PC-3 (cell line): ENCODE measurements around the gene NFATC1. TPM values are rescaled to one million over a fixed set of nuclear protein-coding genes. Genes with fewer than 3 reads are reported as not detected.

Source experiments
- ATAC-seq: fragments of 200-7000 bp; cut with Tn5 transposase; 2 replicates; pipeline ENCODE4 v1.9.1; 2020; ENCODE audit warnings: mild to moderate bottlenecking, moderate library complexity
- BruUV-seq: library from RNA; stranded (reverse); fragments of 400-500 nt; replicated peaks from 2 replicates; lab custom pipeline; 2021; lab: Mats Ljungman, UMichigan
- CTCF ChIA-PET: fragments of 300-600 bp; sonication (Branson Sonifier 250); formaldehyde crosslinking; loops from one replicate; lab custom pipeline; 2022; ENCODE audit warnings: antibody characterized with exemption; lab: Charles Lee
- POLR2A ChIA-PET: fragments of 300-600 bp; sonication (Branson Sonifier 250); formaldehyde crosslinking; loops from one replicate; lab custom pipeline; 2022; ENCODE audit warnings: antibody characterized with exemption; ENCODE audit not compliant: unreplicated experiment; lab: Charles Lee
- DNase-seq: peaks from one replicate; pipeline ENCODE4 v3.0.0-alpha.2; 2015
- H2AFZ ChIP-seq: fragments of 300-600 bp; sonication (generic); 2 replicates; pipeline ENCODE4 v1.6.0; 2016; ENCODE audit warnings: antibody characterized with exemption, low read length
- H3F3A ChIP-seq: fragments of 300-600 bp; sonication (generic); one replicate; pipeline ENCODE4 v1.6.0; 2017; ENCODE audit warnings: antibody characterized with exemption, low read length, control low read depth, mild to moderate bottlenecking; ENCODE audit not compliant: unreplicated experiment
- H3K27ac ChIP-seq: fragments of 300-600 bp; sonication (generic); 2 replicates; pipeline ENCODE4 v1.5.1; 2016; ENCODE audit warnings: mild to moderate bottlenecking, low read length
- H3K27me3 ChIP-seq: fragments of 300-600 bp; sonication (generic); 2 replicates; pipeline ENCODE4 v1.6.1; 2016; ENCODE audit warnings: low read length, mixed read lengths
- H3K36me3 ChIP-seq: fragments of 300-600 bp; sonication (generic); 2 replicates; pipeline ENCODE4 v1.6.1; 2016; ENCODE audit warnings: low read depth, mixed run types, low read length, mixed read lengths
- H3K4me1 ChIP-seq: fragments of 300-600 bp; sonication (generic); 2 replicates; pipeline ENCODE4 v1.5.1; 2016; ENCODE audit warnings: low read length; ENCODE audit not compliant: insufficient read depth
- H3K4me2 ChIP-seq: fragments of 300-600 bp; sonication (generic); 2 replicates; pipeline ENCODE4 v1.6.0; 2016; ENCODE audit warnings: low read length
- H3K4me3 ChIP-seq: fragments of 300-600 bp; sonication (generic); 2 replicates; pipeline ENCODE4 v1.5.1; 2016; ENCODE audit warnings: mild to moderate bottlenecking, low read length, mixed read lengths
- H3K79me2 ChIP-seq: fragments of 300-600 bp; sonication (generic); 2 replicates; pipeline ENCODE4 v1.6.1; 2017; ENCODE audit warnings: low read length, mixed read lengths
- H3K9ac ChIP-seq: fragments of 300-600 bp; sonication (generic); 2 replicates; pipeline ENCODE4 v1.6.0; 2016; ENCODE audit warnings: mild to moderate bottlenecking, low read length
- H3K9me2 ChIP-seq: fragments of 300-600 bp; sonication (generic); replicated peaks from 2 replicates; pipeline ENCODE4 v1.6.1; 2016; ENCODE audit warnings: mixed run types, low read length, mixed read lengths
- H3K9me3 ChIP-seq: fragments of 300-600 bp; sonication (generic); 2 replicates; pipeline ENCODE4 v1.6.1; 2016; ENCODE audit warnings: low read length, mixed read lengths
- H4K20me1 ChIP-seq: fragments of 300-600 bp; sonication (generic); 2 replicates; pipeline ENCODE4 v1.6.1; 2016; ENCODE audit warnings: low read length, mixed read lengths
- EZH2 ChIP-seq: fragments of 300-600 bp; sonication (generic); IDR thresholded peaks from one replicate; pipeline ENCODE4 v1.6.1; 2017; ENCODE audit warnings: antibody characterized with exemption, mild to moderate bottlenecking, low read length; ENCODE audit not compliant: unreplicated experiment
- EZH2phosphoT487 ChIP-seq: fragments of 300-600 bp; sonication (generic); IDR thresholded peaks from 2 replicates; pipeline ENCODE4 v1.6.1; 2018; ENCODE audit warnings: mild to moderate bottlenecking, antibody characterized with exemption, low read length, borderline replicate concordance
- intact Hi-C: fragments of 100-400 bp; cut with micrococcal nuclease; formaldehyde crosslinking; loops from 2 replicates; pipeline ENCODE4 v1.9.0; 2023
- total RNA-seq: library from RNA; depleted of rRNA; stranded (reverse); fragments of >200 nt; gene quantifications from 2 replicates; pipeline ENCODE4 v1.2.3, GENCODE V29; 2014
- TF ChIP-seq, protein P1 (sequence below): fragments of 300-600 bp; sonication (generic); conservative IDR thresholded peaks from 2 replicates; pipeline ENCODE4 v1.5.1; 2017; ENCODE audit warnings: antibody characterized with exemption, low read depth, mild to moderate bottlenecking, low read length

Gene NFATC1
- total RNA-seq, 1 experiment from 2014 or later = 5.9 TPM

DNA sequence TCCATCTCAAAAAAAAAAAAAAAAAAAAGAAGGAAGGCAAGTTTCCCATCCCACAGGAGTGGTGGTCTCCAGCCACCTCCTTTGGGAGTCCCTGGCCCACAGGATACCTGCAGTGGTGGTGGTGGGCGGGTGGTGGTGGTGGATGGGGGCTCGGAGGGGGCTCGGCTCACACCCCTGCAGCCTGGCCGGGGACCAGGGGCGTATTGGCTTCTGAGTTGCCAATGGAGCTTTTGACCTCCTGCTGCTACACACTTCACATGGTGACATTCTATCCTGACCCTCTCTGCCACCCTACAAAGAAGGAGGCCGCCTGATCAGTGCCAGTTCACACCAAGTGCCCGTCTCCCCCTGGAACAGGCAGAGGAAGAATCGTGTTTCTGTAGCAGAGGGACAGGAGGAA is 119.6 kb downstream of the NFATC1 start:
- CTCF ChIA-PET = no interaction called here
- BruUV-seq = no TSS peak

DNA sequence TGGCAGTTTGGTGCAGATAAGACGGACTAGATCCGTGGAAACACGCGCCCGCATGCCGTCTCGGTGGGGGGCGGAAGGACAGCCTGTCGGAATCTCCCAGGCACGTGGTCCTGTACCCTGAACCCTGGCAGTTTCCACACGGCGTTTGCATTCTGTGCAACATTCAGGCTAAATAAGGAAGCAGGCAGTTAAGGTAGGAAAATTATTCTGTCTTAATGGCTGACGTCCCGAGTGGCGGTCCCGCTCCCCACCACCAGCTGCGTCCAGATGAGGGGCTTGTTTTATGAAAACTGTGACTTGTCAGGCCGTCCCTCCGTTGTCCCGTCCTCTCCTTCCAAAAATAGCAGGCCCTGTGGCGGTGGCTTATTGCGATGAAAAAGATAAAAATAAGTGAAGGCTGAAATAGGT is 120.2 kb downstream of the NFATC1 start:
- no peak overlapping the region for H3K27ac ChIP-seq
- no peaks in the 10 kb centered on the region for H3K9me3 ChIP-seq
- no peaks in the 10 kb centered on the region for H3K27me3 ChIP-seq
- H3K4me2 ChIP-seq = no peak overlapping the region
- ChIA-PET POLR2A (no interaction called here), CTCF (no interaction called here)
- no peaks in the 10 kb centered on the region for H4K20me1 ChIP-seq
- H3K9me2 ChIP-seq = no peaks in the 10 kb centered on the region
- ATAC-seq (no peak), DNase-seq (no peak)
- H3K36me3 ChIP-seq = no peaks in the 10 kb centered on the region
- TF ChIP-seq EZH2 = no peak
- H3K4me1 ChIP-seq = no peaks in the 10 kb centered on the region
- no peaks in the 10 kb centered on the region for H3K79me2 ChIP-seq
- H3K9ac ChIP-seq = no peak overlapping the region
- no peak overlapping the region for H2AFZ ChIP-seq
- no TSS peak for BruUV-seq
- H3K4me3 ChIP-seq = no peak overlapping the region
- no peaks in the 10 kb centered on the region for H3F3A ChIP-seq
- intact Hi-C loops = no loop called here

More for the DNA sequence above, 119.6 kb downstream of the NFATC1 start:
- H3K27ac ChIP-seq = no peak overlapping the region
- DNase-seq (no peak), ATAC-seq (no peak)
- H3K4me3 ChIP-seq = no peak overlapping the region
- H3K27me3 ChIP-seq = no peaks in the 10 kb centered on the region
- no peak overlapping the region for H3K4me2 ChIP-seq
- no peaks in the 10 kb centered on the region for H3K9me2 ChIP-seq
- H3K4me1 ChIP-seq = no peaks in the 10 kb centered on the region
- H3K9me3 ChIP-seq = no peaks in the 10 kb centered on the region
- H2AFZ ChIP-seq = no peak overlapping the region
- intact Hi-C loops = no loop called here
- H3K36me3 ChIP-seq = no peaks in the 10 kb centered on the region
- POLR2A ChIA-PET = no interaction called here
- TF ChIP-seq EZH2phosphoT487 = no peak
- TF ChIP-seq, protein P1, sequence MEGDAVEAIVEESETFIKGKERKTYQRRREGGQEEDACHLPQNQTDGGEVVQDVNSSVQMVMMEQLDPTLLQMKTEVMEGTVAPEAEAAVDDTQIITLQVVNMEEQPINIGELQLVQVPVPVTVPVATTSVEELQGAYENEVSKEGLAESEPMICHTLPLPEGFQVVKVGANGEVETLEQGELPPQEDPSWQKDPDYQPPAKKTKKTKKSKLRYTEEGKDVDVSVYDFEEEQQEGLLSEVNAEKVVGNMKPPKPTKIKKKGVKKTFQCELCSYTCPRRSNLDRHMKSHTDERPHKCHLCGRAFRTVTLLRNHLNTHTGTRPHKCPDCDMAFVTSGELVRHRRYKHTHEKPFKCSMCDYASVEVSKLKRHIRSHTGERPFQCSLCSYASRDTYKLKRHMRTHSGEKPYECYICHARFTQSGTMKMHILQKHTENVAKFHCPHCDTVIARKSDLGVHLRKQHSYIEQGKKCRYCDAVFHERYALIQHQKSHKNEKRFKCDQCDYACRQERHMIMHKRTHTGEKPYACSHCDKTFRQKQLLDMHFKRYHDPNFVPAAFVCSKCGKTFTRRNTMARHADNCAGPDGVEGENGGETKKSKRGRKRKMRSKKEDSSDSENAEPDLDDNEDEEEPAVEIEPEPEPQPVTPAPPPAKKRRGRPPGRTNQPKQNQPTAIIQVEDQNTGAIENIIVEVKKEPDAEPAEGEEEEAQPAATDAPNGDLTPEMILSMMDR = no peak
- no peak for TF ChIP-seq EZH2
- H4K20me1 ChIP-seq = no peaks in the 10 kb centered on the region
- no peaks in the 10 kb centered on the region for H3K79me2 ChIP-seq
- H3F3A ChIP-seq = no peaks in the 10 kb centered on the region
- H3K9ac ChIP-seq = no peak overlapping the region

DNA sequence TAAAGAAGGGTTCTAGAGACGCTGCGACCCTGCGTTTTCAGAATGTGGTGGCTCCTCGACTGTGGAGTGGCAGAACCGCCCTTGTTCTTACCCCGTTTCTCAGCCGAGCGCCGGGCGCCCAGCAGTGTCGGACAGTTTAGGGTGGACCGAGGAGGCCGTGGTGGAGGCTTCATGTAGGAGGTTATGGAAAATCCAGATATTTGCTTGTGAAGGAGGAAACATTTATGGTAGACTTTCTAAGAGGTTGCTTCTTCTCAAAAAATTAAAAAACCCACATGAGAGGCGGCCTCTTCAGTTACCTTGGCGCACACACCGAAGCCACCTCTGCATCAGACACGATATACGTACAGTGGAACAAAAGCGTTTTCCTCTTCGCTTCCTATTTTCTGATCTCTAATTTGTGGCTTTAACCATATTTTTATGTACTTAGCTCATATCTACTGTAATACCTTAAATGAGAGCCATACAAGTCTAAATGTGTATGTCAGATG is 120.8 kb downstream of the NFATC1 start:
- no peaks in the 10 kb centered on the region for H4K20me1 ChIP-seq
- no peak overlapping the region for H3K27ac ChIP-seq
- no peak for DNase-seq
- no peak overlapping the region for H3K4me2 ChIP-seq
- H3K36me3 ChIP-seq = no peaks in the 10 kb centered on the region
- no TSS peak for BruUV-seq
- intact Hi-C loops = no loop called here
- no peaks in the 10 kb centered on the region for H3K27me3 ChIP-seq
- H3K9me2 ChIP-seq = no peaks in the 10 kb centered on the region
- H3K79me2 ChIP-seq = no peaks in the 10 kb centered on the region
- H3K4me1 ChIP-seq = no peaks in the 10 kb centered on the region
- no peak for ATAC-seq
- H3K9ac ChIP-seq = no peak overlapping the region
- TF ChIP-seq, protein P1 = no peak
- no peak for TF ChIP-seq EZH2
- no peak for TF ChIP-seq EZH2phosphoT487
- no peak overlapping the region for H3K4me3 ChIP-seq
- no peaks in the 10 kb centered on the region for H3K9me3 ChIP-seq
- no peaks in the 10 kb centered on the region for H3F3A ChIP-seq
- ChIA-PET POLR2A (no interaction called here), CTCF (no interaction called here)
- H2AFZ ChIP-seq = no peak overlapping the region
